ENCODE measurements around the gene SCMH1. TPM values are rescaled to one million over a fixed set of nuclear protein-coding genes. Genes with fewer than 3 reads are reported as not detected.

Gene SCMH1
- total RNA-seq, 4 donors from 2014 or later: 17.6 to 48.2 (median 21.8) TPM

GRCh38 chr1:41020654-41021053 is 221.5 kb downstream of the SCMH1 start:
- Histone ChIP-seq H3K4me3 (no peak overlapping the region), H3K36me3 (peaks cover 25% of the 10 kb centered on the region), H3K4me1 (no peaks in the 10 kb centered on the region), H3K27ac (no peak overlapping the region), H3K9me3 (no peaks in the 10 kb centered on the region), H3K27me3 (no peaks in the 10 kb centered on the region)
- no peak for TF ChIP-seq POLR2A (IDR thresholded peaks at IDR 0.05)
- no peak for TF ChIP-seq POLR2AphosphoS5 (IDR thresholded peaks at IDR 0.05)
- no peak for TF ChIP-seq EP300 (IDR thresholded peaks at IDR 0.05)
- TF ChIP-seq CTCF (IDR thresholded peaks at IDR 0.05): no peak
- 68% methylated on average over 3 of the region's 3 CpGs for WGBS
- no peak for DNase-seq (ENCODE audit: low spot score in 2 of 2)

GRCh38 chr1:41020109-41020576 is 222.0 kb downstream of the SCMH1 start:
- H3K36me3 ChIP-seq: peaks cover 24% of the 10 kb centered on the region
- TF ChIP-seq POLR2A (IDR thresholded peaks at IDR 0.05): no peak
- no peak for TF ChIP-seq CTCF (IDR thresholded peaks at IDR 0.05)
- TF ChIP-seq POLR2AphosphoS5 (IDR thresholded peaks at IDR 0.05): no peak
- no peak for TF ChIP-seq EP300 (IDR thresholded peaks at IDR 0.05)
- H3K9me3 ChIP-seq: no peaks in the 10 kb centered on the region
- no peak for DNase-seq (ENCODE audit: low spot score in 2 of 2)
- H3K27ac ChIP-seq: no peak overlapping the region
- WGBS: 98% methylated on average over 13 of the region's 17 CpGs
- H3K27me3 ChIP-seq: no peaks in the 10 kb centered on the region
- no peak overlapping the region for H3K4me3 ChIP-seq
- no peaks in the 10 kb centered on the region for H3K4me1 ChIP-seq

- peaks cover 22% of the 10 kb centered on the region for H3K36me3 ChIP-seq
- no peaks in the 10 kb centered on the region for H3K9me3 ChIP-seq
- 86% methylated on average over 2 of the region's 2 CpGs for WGBS
- H3K4me3 ChIP-seq: no peak overlapping the region
- no peak for DNase-seq (ENCODE audit: low spot score in 2 of 2)
- no peaks in the 10 kb centered on the region for H3K27me3 ChIP-seq
- no peak overlapping the region for H3K27ac ChIP-seq
- H3K4me1 ChIP-seq: no peaks in the 10 kb centered on the region
- TF ChIP-seq POLR2A (IDR thresholded peaks at IDR 0.05) (no peak), POLR2AphosphoS5 (IDR thresholded peaks at IDR 0.05) (no peak), CTCF (IDR thresholded peaks at IDR 0.05) (no peak), EP300 (IDR thresholded peaks at IDR 0.05) (no peak)
Observed at GRCh38 chr1:41019353-41019745, 222.8 kb downstream of the SCMH1 start.

GRCh38 chr1:41018018-41018410 is 224.1 kb downstream of the SCMH1 start:
- peaks cover 21% of the 10 kb centered on the region for H3K36me3 ChIP-seq
- WGBS: no CpG with 5 or more reads among the region's 8 CpGs

More at GRCh38 chr1:41018018-41018410, 224.1 kb downstream of the SCMH1 start:
- DNase-seq (ENCODE audit: low spot score in 2 of 2): no peak
- TF ChIP-seq POLR2AphosphoS5 (IDR thresholded peaks at IDR 0.05) (no peak), POLR2A (IDR thresholded peaks at IDR 0.05) (no peak), EP300 (IDR thresholded peaks at IDR 0.05) (no peak), CTCF (IDR thresholded peaks at IDR 0.05) (no peak)
- no peaks in the 10 kb centered on the region for H3K27me3 ChIP-seq
- H3K9me3 ChIP-seq: no peaks in the 10 kb centered on the region
- H3K4me3 ChIP-seq: no peak overlapping the region
- peaks cover 4% of the 10 kb centered on the region for H3K4me1 ChIP-seq
- no peak overlapping the region for H3K27ac ChIP-seq
